AG04449 (cell line): ENCODE measurements around the gene WDFY4.

Experiments used
- CTCF ChIA-PET: fragments of 350-600 bp; formaldehyde crosslinking; extraction: SDS; loops from one replicate; lab custom pipeline; 2021; ENCODE audit warnings: antibody characterized with exemption; lab: Yijun Ruan, JAX
- POLR2A ChIA-PET: fragments of 400-600, 350-600 bp; formaldehyde crosslinking; extraction: SDS; loops from one replicate; lab custom pipeline; 2020; ENCODE audit warnings: antibody characterized with exemption, inconsistent platforms; lab: Yijun Ruan, JAX
- DNase-seq: peaks from one replicate; pipeline ENCODE4 v3.0.0-alpha.2; 2010; ENCODE audit warnings: low read depth, low spot score
- H3K4me3 ChIP-seq: 2 replicates; pipeline ENCODE4 v1.5.1; 2011; ENCODE audit warnings: low read depth, mild to moderate bottlenecking, control low read depth, low read length
- TF ChIP-seq, protein P1 (sequence below): IDR thresholded peaks from one replicate; pipeline ENCODE4 v1.5.1; 2011; ENCODE audit warnings: mild to moderate bottlenecking, moderate library complexity, low read length, control low read depth, inconsistent platforms; ENCODE audit not compliant: insufficient read depth; ENCODE audit errors: missing control alignments

WDFY4 gene

GRCh38 chr10:48836605-48837004 is 151.9 kb downstream of the WDFY4 start:
- CTCF ChIA-PET, result no interaction called here
- H3K4me3 ChIP-seq, result no peak overlapping the region
- POLR2A ChIA-PET, result no interaction called here
- TF ChIP-seq, protein P1, sequence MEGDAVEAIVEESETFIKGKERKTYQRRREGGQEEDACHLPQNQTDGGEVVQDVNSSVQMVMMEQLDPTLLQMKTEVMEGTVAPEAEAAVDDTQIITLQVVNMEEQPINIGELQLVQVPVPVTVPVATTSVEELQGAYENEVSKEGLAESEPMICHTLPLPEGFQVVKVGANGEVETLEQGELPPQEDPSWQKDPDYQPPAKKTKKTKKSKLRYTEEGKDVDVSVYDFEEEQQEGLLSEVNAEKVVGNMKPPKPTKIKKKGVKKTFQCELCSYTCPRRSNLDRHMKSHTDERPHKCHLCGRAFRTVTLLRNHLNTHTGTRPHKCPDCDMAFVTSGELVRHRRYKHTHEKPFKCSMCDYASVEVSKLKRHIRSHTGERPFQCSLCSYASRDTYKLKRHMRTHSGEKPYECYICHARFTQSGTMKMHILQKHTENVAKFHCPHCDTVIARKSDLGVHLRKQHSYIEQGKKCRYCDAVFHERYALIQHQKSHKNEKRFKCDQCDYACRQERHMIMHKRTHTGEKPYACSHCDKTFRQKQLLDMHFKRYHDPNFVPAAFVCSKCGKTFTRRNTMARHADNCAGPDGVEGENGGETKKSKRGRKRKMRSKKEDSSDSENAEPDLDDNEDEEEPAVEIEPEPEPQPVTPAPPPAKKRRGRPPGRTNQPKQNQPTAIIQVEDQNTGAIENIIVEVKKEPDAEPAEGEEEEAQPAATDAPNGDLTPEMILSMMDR, result no peak
- DNase-seq, result no peak

DNA sequence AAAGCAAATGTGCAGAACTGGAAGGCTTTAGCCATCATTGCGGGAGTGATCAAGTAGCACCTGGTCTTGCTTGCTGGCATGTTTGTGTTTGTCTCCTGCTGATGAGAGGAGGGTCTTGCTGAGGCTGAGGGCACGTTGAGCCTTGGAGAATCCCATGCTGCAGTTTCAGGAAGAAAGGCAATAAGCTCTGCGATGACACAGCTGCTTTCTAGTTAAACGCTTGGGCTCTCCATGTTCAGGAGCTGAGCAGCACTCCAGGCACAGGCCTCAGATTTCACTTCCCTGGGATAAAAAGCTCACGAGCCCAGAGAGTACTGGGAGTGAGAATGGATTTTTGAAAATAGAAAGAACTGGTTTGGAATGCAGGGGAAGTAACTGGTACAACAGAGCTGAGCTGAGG is 154.2 kb downstream of the WDFY4 start:
- POLR2A ChIA-PET, result no interaction called here
- no peak overlapping the region for H3K4me3 ChIP-seq
- DNase-seq, result no peak
- CTCF ChIA-PET, result no interaction called here
- TF ChIP-seq, protein P1, result no peak

- no peak for DNase-seq
- H3K4me3 ChIP-seq, result no peak overlapping the region
- TF ChIP-seq, protein P1, result no peak
- ChIA-PET POLR2A (no interaction called here), CTCF (no interaction called here)
These were observed 155.4 kb downstream of the WDFY4 start for GRCh38 chr10:48839809-48840679.

- POLR2A ChIA-PET, result no interaction called here
- CTCF ChIA-PET, result no interaction called here
- no peak overlapping the region for H3K4me3 ChIP-seq
- DNase-seq, result no peak
- TF ChIP-seq, protein P1, result no peak
These were observed 157.6 kb downstream of the WDFY4 start for GRCh38 chr10:48842231-48842630.

DNA sequence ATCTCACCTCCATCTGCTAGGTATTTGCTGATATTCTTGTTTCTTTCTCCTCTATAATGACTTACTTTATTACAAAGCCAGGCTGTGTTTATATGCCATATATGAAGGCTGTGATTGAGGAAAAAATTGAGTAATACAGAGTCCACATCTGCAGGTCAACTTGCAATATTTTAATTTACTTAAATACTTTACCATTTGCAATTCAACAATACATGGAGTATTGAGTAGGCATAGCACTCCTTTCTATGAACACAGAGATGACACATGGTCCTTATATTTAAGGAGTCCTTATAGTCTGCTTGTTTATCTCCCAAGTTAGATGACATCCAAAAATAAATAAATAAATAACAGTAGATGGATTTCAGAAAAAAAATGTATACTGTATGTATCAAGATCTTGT is 158.5 kb downstream of the WDFY4 start:
- TF ChIP-seq, protein P1, result no peak
- H3K4me3 ChIP-seq, result no peak overlapping the region
- no peak for DNase-seq
- POLR2A ChIA-PET, result no interaction called here
- CTCF ChIA-PET, result no interaction called here

GRCh38 chr10:48844616-48845015 is 159.9 kb downstream of the WDFY4 start:
- DNase-seq, result no peak
- H3K4me3 ChIP-seq, result no peak overlapping the region
- CTCF ChIA-PET, result interaction anchor here (1.0 kb wide), 1 partner anchor 189 kb away, joined by 3 read pairs; no protein-coding TSS in a partner anchor
- POLR2A ChIA-PET, result no interaction called here
- TF ChIP-seq, protein P1, result no peak
